HUES64 (cell line): ENCODE measurements around the gene RYR2.

Source experiments
- H3K27ac ChIP-seq: 2 replicates; pipeline ENCODE4 v1.7.0; 2013; ENCODE audit warnings: low read depth, low read length, inconsistent platforms
- H3K27me3 ChIP-seq: 2 replicates; pipeline ENCODE4 v1.6.1; 2013; ENCODE audit warnings: mild to moderate bottlenecking, low read length; ENCODE audit not compliant: insufficient read depth
- H3K36me3 ChIP-seq: 2 replicates; pipeline ENCODE4 v1.6.1; 2013; ENCODE audit warnings: mild to moderate bottlenecking, low read length; ENCODE audit not compliant: insufficient read depth
- H3K4me1 ChIP-seq: 2 replicates; pipeline ENCODE4 v1.6.1; 2013; ENCODE audit warnings: mild to moderate bottlenecking, low read length, moderate library complexity; ENCODE audit not compliant: insufficient read depth
- H3K4me3 ChIP-seq: 2 replicates; pipeline ENCODE4 v1.5.1; 2013; ENCODE audit warnings: mild to moderate bottlenecking, low read length, moderate library complexity
- H3K9ac ChIP-seq: 2 replicates; pipeline ENCODE4 v1.6.1; 2013; ENCODE audit warnings: mild to moderate bottlenecking, low read depth, low read length
- H3K9me3 ChIP-seq: 2 replicates; pipeline ENCODE4 v1.6.1; 2013; ENCODE audit warnings: low read depth, low read length; ENCODE audit not compliant: insufficient read depth
- WGBS: fragments of 150-250, 120-280 bp; methylation state at CpG from one replicate; pipeline ENCODE4 v1.1.7; 2013; ENCODE audit warnings: missing lambda C conversion rate; 5-methylcytosine and 5-hydroxymethylcytosine counted together

The RYR2 gene

GRCh38 chr1:237858992-237859391, 817.0 kb downstream of the RYR2 start:
- Histone ChIP-seq H3K4me3 (no peak overlapping the region), H3K9me3 (0 out of 2 replicates have a peak, but pooled peaks cover 3% of the 10 kb centered on the region), H3K27ac (no peak overlapping the region), H3K27me3 (no peaks in the 10 kb centered on the region), H3K4me1 (peaks cover 7% of the 10 kb centered on the region), H3K9ac (no peak overlapping the region), H3K36me3 (no peaks in the 10 kb centered on the region)
- 87% methylated on average over 4 of the region's 4 CpGs for WGBS

- Histone ChIP-seq H3K36me3 (no peaks in the 10 kb centered on the region), H3K4me3 (no peak overlapping the region), H3K27ac (no peak overlapping the region), H3K9ac (no peak overlapping the region), H3K27me3 (peaks cover 9% of the 10 kb centered on the region), H3K9me3 (no peaks in the 10 kb centered on the region), H3K4me1 (peaks cover 11% of the 10 kb centered on the region; the same call in 1 of the 2 replicates)
- WGBS: 98% methylated on average over 7 of the region's 8 CpGs
Observed at GRCh38 chr1:237861944-237862343, 820.0 kb downstream of the RYR2 start.

DNA sequence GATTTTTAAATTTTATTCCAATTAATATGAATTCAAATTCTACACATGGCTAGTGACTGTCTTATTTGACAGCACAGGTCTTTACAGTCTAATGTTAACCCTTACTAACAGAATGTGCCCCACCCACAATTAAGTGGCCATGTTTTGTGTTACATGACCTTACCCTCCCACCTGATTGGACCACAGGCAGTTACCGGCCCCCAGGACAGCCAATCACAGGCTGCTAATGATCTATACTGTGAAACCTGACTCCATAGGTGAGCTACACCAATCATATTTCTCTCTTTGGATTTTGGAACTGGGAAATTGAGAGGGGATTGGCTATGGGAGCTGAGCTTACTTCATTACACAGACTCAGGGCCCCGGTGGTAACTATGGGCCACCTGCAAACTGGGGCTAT, 821.2 kb downstream of the RYR2 start:
- WGBS: 96% methylated on average over 2 of the region's 2 CpGs

GRCh38 chr1:237864338-237865244, 822.6 kb downstream of the RYR2 start:
- Histone ChIP-seq H3K27me3 (peaks cover 9% of the 10 kb centered on the region), H3K4me1 (peaks cover 13% of the 10 kb centered on the region; the same call in 1 of the 2 replicates), H3K27ac (no peak overlapping the region), H3K36me3 (no peaks in the 10 kb centered on the region), H3K9me3 (no peaks in the 10 kb centered on the region), H3K9ac (no peak overlapping the region), H3K4me3 (no peak overlapping the region)
- 33% methylated on average over 25 of the region's 25 CpGs for WGBS

More for the DNA sequence above, 821.2 kb downstream of the RYR2 start:
- Histone ChIP-seq H3K27ac (no peak overlapping the region), H3K4me3 (no peak overlapping the region), H3K9ac (no peak overlapping the region), H3K36me3 (no peaks in the 10 kb centered on the region), H3K4me1 (peaks cover 21% of the 10 kb centered on the region), H3K27me3 (peaks cover 9% of the 10 kb centered on the region), H3K9me3 (no peaks in the 10 kb centered on the region)

DNA sequence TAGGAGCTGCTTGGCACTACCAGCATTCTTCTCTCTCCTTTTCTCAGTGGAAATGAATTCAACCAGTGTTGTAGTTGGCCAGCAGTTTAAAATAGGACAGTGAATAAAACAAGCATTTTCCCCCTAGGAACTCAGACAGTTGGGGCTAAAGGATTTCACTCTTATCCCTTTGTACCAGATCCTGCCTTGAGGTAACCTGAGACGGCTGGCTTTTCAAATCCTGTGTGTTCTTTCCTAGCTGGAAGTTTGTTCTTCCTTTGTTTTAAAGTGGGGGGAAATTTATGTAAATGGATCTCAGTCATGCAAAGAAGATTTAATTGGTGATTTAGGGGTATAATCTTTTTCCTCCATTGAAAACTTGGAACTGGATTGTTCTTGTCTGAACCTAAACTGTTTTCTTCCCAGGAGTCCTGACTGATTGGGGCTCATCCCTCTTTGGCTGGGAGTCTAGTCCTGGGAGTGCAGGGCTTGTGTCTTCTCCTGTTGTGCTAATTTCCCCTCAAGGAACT, 825.5 kb downstream of the RYR2 start:
- no peaks in the 10 kb centered on the region for H3K36me3 ChIP-seq
- H3K27ac ChIP-seq: no peak overlapping the region; the same call in 1 of the 2 replicates
- H3K9ac ChIP-seq: no peak overlapping the region
- H3K4me3 ChIP-seq: no peak overlapping the region
- no peaks in the 10 kb centered on the region for H3K9me3 ChIP-seq
- peaks cover 13% of the 10 kb centered on the region; the same call in 1 of the 2 replicates for H3K4me1 ChIP-seq
- H3K27me3 ChIP-seq: peaks cover 9% of the 10 kb centered on the region
- 47% methylated on average over 1 of the region's 1 CpG for WGBS

DNA sequence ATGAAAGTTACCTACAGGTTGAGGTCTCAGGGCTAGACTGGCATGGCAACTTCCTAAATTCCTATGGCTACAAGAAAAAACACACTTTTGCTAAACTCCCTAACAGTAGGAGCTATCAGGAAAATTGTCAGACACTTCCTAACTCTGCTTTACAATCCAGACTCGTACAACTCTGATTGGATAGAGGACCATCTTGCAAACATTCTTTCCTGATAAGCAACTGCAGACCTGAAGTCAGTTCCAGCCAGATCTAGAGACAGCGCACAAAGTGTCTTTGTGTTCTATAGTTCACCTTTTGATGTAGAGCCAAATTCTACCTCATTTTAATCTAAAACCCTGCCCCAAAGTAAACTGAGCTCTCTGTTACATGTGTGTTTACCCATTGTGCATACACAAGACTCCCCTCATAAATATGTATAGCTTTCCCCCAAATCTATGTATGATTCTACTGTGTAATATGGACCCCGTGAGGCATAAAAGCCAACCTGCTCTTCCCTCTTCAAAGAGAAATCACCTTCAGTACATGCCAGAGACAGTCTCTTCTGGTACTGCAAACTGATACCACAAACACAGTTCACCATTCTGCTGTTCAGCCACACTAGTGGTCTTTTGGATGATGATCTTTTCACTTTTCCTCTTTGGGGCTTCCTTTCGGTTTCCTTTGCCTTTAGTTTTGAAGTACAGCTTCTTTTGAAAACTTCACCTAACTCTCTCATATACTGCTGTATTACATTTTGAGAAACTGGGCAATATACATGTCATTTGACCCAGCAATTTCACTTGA, 827.0 kb downstream of the RYR2 start:
- H3K4me1 ChIP-seq: peaks cover 25% of the 10 kb centered on the region
- no peaks in the 10 kb centered on the region for H3K36me3 ChIP-seq
- 94% methylated on average over 4 of the region's 4 CpGs for WGBS
- no peak overlapping the region for H3K27ac ChIP-seq
- no peak overlapping the region for H3K4me3 ChIP-seq
- H3K27me3 ChIP-seq: peaks cover 9% of the 10 kb centered on the region
- H3K9me3 ChIP-seq: no peaks in the 10 kb centered on the region
- H3K9ac ChIP-seq: no peak overlapping the region

DNA sequence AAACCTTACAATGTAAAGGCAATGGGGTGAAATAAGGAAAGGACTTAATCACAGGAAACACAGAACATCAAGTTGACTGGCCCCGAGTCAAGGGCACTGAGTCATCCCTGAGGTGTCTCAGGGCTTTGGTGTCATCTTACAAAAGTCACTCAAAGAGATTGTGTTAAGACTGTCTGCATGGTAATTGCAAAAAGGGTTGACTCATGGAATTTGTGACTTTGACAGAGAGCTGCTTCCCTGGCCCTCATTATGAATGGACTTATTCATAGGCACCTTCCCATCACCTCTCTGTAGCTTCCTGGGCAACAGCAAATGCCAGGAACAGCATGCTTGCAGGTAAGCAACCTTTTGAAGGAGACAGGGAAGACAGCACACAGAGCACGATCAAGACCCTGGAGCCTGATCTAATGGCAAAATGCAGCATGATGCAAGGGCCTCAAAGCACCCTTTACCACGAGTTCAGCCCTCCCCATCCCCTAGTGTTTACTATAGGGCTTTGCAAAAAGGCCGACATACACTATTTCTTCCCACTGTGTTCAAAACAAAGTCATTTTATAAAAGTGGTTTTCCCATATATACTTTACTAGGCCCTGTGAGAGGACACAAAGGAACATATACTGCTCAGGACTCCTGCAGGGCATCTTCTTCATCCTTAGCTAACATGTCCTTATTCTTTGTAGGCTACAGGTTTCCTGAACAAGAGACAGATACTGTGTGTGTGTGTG, 831.7 kb downstream of the RYR2 start:
- WGBS: 53% methylated on average over 4 of the region's 4 CpGs
- Histone ChIP-seq H3K27ac (no peak overlapping the region), H3K4me1 (peaks cover 15% of the 10 kb centered on the region), H3K9ac (no peak overlapping the region), H3K36me3 (no peaks in the 10 kb centered on the region), H3K27me3 (no peaks in the 10 kb centered on the region), H3K4me3 (no peak overlapping the region), H3K9me3 (no peaks in the 10 kb centered on the region)

- H3K27me3 ChIP-seq: no peaks in the 10 kb centered on the region
- no peak overlapping the region for H3K4me3 ChIP-seq
- H3K36me3 ChIP-seq: no peaks in the 10 kb centered on the region
- no peak overlapping the region for H3K9ac ChIP-seq
- H3K27ac ChIP-seq: no peak overlapping the region
- H3K4me1 ChIP-seq: peaks cover 15% of the 10 kb centered on the region
- no peaks in the 10 kb centered on the region for H3K9me3 ChIP-seq
- 97% methylated on average over 7 of the region's 8 CpGs for WGBS
Observed at GRCh38 chr1:237875291-237875690, 833.3 kb downstream of the RYR2 start.

DNA sequence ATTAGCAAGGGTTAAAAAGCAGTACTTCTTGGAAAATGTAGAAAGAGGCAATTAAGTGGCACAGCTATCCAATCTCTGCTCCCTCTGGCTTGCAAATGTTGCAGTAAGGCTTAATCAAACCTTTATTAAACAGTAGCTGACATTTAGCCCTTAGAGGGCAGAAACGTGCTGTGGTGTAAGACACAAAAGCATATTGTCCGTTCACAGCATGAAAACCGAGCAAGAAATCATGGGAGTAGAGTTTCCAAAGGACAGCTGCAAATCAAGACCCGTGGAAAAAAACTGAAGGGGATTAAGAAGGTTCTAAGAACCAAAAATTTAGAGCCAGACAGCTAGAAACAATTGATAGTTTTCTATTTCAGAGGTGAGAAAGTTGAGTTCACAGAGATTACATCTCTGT, 835.6 kb downstream of the RYR2 start:
- Histone ChIP-seq H3K27me3 (no peaks in the 10 kb centered on the region), H3K4me1 (peaks cover 15% of the 10 kb centered on the region), H3K9me3 (no peaks in the 10 kb centered on the region), H3K4me3 (no peak overlapping the region), H3K27ac (no peak overlapping the region), H3K9ac (no peak overlapping the region), H3K36me3 (no peaks in the 10 kb centered on the region)
- WGBS: 75% methylated on average over 4 of the region's 4 CpGs

DNA sequence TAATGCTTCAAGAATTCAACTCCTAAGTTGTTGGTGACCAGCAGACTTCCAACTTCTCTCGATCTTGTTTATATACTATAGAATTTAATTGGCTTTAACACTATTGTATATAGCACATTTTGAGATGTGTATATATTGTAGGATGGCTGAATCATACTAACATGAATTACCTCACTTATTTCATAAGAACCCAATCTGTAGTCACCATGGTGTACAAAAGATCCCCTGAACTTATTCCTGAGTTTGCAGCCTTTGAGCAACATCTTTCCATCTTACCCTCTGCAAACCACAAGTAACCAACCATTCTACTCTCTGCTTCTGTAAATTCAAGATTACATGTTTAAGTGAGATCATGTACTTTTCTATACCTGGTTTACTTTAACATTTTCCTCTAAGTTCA, 836.4 kb downstream of the RYR2 start:
- H3K36me3 ChIP-seq: no peaks in the 10 kb centered on the region
- no peaks in the 10 kb centered on the region for H3K9me3 ChIP-seq
- H3K27ac ChIP-seq: no peak overlapping the region
- no peaks in the 10 kb centered on the region for H3K27me3 ChIP-seq
- H3K9ac ChIP-seq: no peak overlapping the region
- no peak overlapping the region for H3K4me3 ChIP-seq
- WGBS: no CpG with 5 or more reads among the region's 1 CpG
- peaks cover 9% of the 10 kb centered on the region for H3K4me1 ChIP-seq
